ENCODE results near the gene TAS2R3. TPM values are rescaled to one million over a fixed set of nuclear protein-coding genes. Genes with fewer than 3 reads are reported as not detected.
"Not testable (repeated sequence)": the region's sequence is repeated elsewhere in the genome, so short reads cannot be mapped to it uniquely, and the experiment has no call there.

The TAS2R3 gene
- total and polyA plus RNA-seq, 9 donors = 0.17 to 4.9 (median 3.1) TPM

GRCh38 chr7:141742229-141742628 lies 21.7 kb upstream of the TAS2R3 start:
- no peak for DNase-seq
- H3K27me3 ChIP-seq = no peaks in the 10 kb centered on the region
- no peak overlapping the region for H3K4me3 ChIP-seq
- TF ChIP-seq EP300 (IDR thresholded peaks at IDR 0.05) (no peak), POLR2A (IDR thresholded peaks at IDR 0.05) (no peak), CTCF (IDR thresholded peaks at IDR 0.05) (no peak)
- no peaks in the 10 kb centered on the region for H3K9me3 ChIP-seq
- peaks cover 3% of the 10 kb centered on the region for H3K4me1 ChIP-seq (ENCODE audit: insufficient read depth)
- WGBS, 3 donors = 65 to 84% (median 74%) methylated on average over 1 of the region's 1 CpG
- no peaks in the 10 kb centered on the region for H3K36me3 ChIP-seq
- H3K27ac ChIP-seq = no peak overlapping the region
- intact Hi-C loops (cut with DNase I) = no loop called here

GRCh38 chr7:141744131-141744530 lies 19.8 kb upstream of the TAS2R3 start:
- no peak overlapping the region for H3K27ac ChIP-seq
- TF ChIP-seq CTCF (IDR thresholded peaks at IDR 0.05) (no peak), EP300 (IDR thresholded peaks at IDR 0.05) (no peak), POLR2A (IDR thresholded peaks at IDR 0.05) (no peak)
- intact Hi-C loops (cut with DNase I) = no loop called here
- no peaks in the 10 kb centered on the region for H3K27me3 ChIP-seq
- H3K9me3 ChIP-seq = no peaks in the 10 kb centered on the region
- no peak for DNase-seq
- H3K36me3 ChIP-seq = no peaks in the 10 kb centered on the region
- no peaks in the 10 kb centered on the region for H3K4me1 ChIP-seq (ENCODE audit: insufficient read depth)
- H3K4me3 ChIP-seq = no peak overlapping the region
- WGBS, 3 donors = 81 to 89% (median 87%) methylated on average over 2 of the region's 2 CpGs

GRCh38 chr7:141748396-141748795 lies 15.5 kb upstream of the TAS2R3 start:
- WGBS, 3 donors = 88 to 97% (median 96%) methylated on average over 2 of the region's 2 CpGs
- intact Hi-C loops (cut with DNase I) = no loop called here

GRCh38 chr7:141751904-141752303 lies 12.0 kb upstream of the TAS2R3 start:
- not testable (repeated sequence) for H3K4me3 ChIP-seq

More at GRCh38 chr7:141748396-141748795, 15.5 kb upstream of the TAS2R3 start:
- Histone ChIP-seq H3K4me3 (no peak overlapping the region), H3K27ac (no peak overlapping the region), H3K36me3 (no peaks in the 10 kb centered on the region), H3K9me3 (peaks cover 0 to 21% of the 10 kb centered on the region in 2 donors), H3K4me1 (ENCODE audit: insufficient read depth) (no peaks in the 10 kb centered on the region), H3K27me3 (no peaks in the 10 kb centered on the region)
- DNase-seq = no peak
- TF ChIP-seq EP300 (IDR thresholded peaks at IDR 0.05) (no peak), CTCF (IDR thresholded peaks at IDR 0.05) (no peak), POLR2A (IDR thresholded peaks at IDR 0.05) (no peak)

GRCh38 chr7:141752634-141753033 lies 11.3 kb upstream of the TAS2R3 start:
- peaks cover 0 to 21% of the 10 kb centered on the region in 2 donors for H3K9me3 ChIP-seq
- no peaks in the 10 kb centered on the region for H3K4me1 ChIP-seq (ENCODE audit: insufficient read depth)
- 97% methylated on average over 13 of the region's 13 CpGs for WGBS, 3 donors
- H3K36me3 ChIP-seq = no peaks in the 10 kb centered on the region
- TF ChIP-seq EP300 (IDR thresholded peaks at IDR 0.05) = no peak
- no peak for TF ChIP-seq POLR2A (IDR thresholded peaks at IDR 0.05)
- no peak for TF ChIP-seq CTCF (IDR thresholded peaks at IDR 0.05)
- no peak for DNase-seq
- H3K4me3 ChIP-seq = no peak overlapping the region
- no peaks in the 10 kb centered on the region for H3K27me3 ChIP-seq
- intact Hi-C loops (cut with DNase I) = no loop called here
- H3K27ac ChIP-seq = no peak overlapping the region

More at GRCh38 chr7:141751904-141752303, 12.0 kb upstream of the TAS2R3 start:
- H3K4me1 ChIP-seq (ENCODE audit: insufficient read depth); intact Hi-C loops (cut with DNase I); H3K27me3 ChIP-seq; H3K27ac ChIP-seq; H3K36me3 ChIP-seq; DNase-seq: not testable (repeated sequence)
- WGBS, 3 donors = 97 to 98% (median 98%) methylated on average over 10 of the region's 10 CpGs
- H3K9me3 ChIP-seq = peaks cover 0 to 21% of the 10 kb centered on the region in 2 donors
